Hepatocyte (in vitro differentiated cells): ENCODE data around the gene MOB3B. TPM values are rescaled to one million over a fixed set of nuclear protein-coding genes. Genes with fewer than 3 reads are reported as not detected.
A peak's percentile ranks its signal among the peaks of the same experiment; 100 is the strongest.

Experiments used
- DNase-seq: peaks from one replicate; pipeline ENCODE4 v3.0.0-alpha.2; 2016; ENCODE audit warnings: low spot score
- H2AFZ ChIP-seq: fragments of 200-600 bp; sonication (generic); 2 replicates; pipeline ENCODE4 v1.6.0; 2016; ENCODE audit warnings: antibody characterized with exemption, mild to moderate bottlenecking
- H3K27ac ChIP-seq: fragments of 200-600 bp; sonication (generic); 2 replicates; pipeline ENCODE4 v1.5.1; 2016; ENCODE audit warnings: mild to moderate bottlenecking
- H3K27me3 ChIP-seq: fragments of 200-600 bp; sonication (generic); 2 replicates; pipeline ENCODE4 v1.6.1; 2016
- H3K36me3 ChIP-seq: fragments of 200-600 bp; sonication (generic); replicated peaks from 2 replicates; pipeline ENCODE4 v1.5.1; 2016; ENCODE audit warnings: low read depth; ENCODE audit not compliant: insufficient read depth
- H3K4me1 ChIP-seq: fragments of 200-600 bp; sonication (generic); 2 replicates; pipeline ENCODE4 v1.5.1; 2016; ENCODE audit warnings: mild to moderate bottlenecking, moderate library complexity; ENCODE audit not compliant: insufficient read depth
- H3K4me2 ChIP-seq: fragments of 200-600 bp; sonication (generic); 2 replicates; pipeline ENCODE4 v1.6.0; 2016
- H3K4me3 ChIP-seq: fragments of 200-600 bp; sonication (generic); 2 replicates; pipeline ENCODE4 v1.5.1; 2016; ENCODE audit warnings: mild to moderate bottlenecking
- H3K79me2 ChIP-seq: fragments of 200-600 bp; sonication (generic); 2 replicates; pipeline ENCODE4 v1.6.0; 2017; ENCODE audit warnings: mild to moderate bottlenecking
- H3K9me2 ChIP-seq: fragments of 200-600 bp; sonication (generic); replicated peaks from 2 replicates; pipeline ENCODE4 v1.6.0; 2017; ENCODE audit warnings: mild to moderate bottlenecking; ENCODE audit not compliant: insufficient read depth
- H3K9me3 ChIP-seq: fragments of 200-600 bp; sonication (generic); 2 replicates; pipeline ENCODE4 v1.5.1; 2016; ENCODE audit warnings: low read depth, mild to moderate bottlenecking
- H4K20me1 ChIP-seq: fragments of 200-600 bp; sonication (generic); 2 replicates; pipeline ENCODE4 v1.6.0; 2016; ENCODE audit warnings: mild to moderate bottlenecking; ENCODE audit not compliant: insufficient read depth, poor library complexity, severe bottlenecking
- EZH2 ChIP-seq: fragments of 200-600 bp; sonication (generic); IDR thresholded peaks from 2 replicates; pipeline ENCODE4 v1.6.1; 2016; ENCODE audit warnings: antibody characterized with exemption, mild to moderate bottlenecking, borderline replicate concordance
- EZH2phosphoT487 ChIP-seq: fragments of 200-600 bp; sonication (generic); IDR thresholded peaks from one replicate; pipeline ENCODE4 v1.6.1; 2018; ENCODE audit warnings: antibody characterized with exemption, mild to moderate bottlenecking, low read depth, moderate library complexity; ENCODE audit not compliant: unreplicated experiment, severe bottlenecking
- WGBS: methylation state at CpG from one replicate; pipeline ENCODE4 v1.1.6; 2016; ENCODE audit warnings: low lambda C conversion rate; ENCODE audit errors: missing lambda C conversion rate; 5-methylcytosine and 5-hydroxymethylcytosine counted together
- polyA plus RNA-seq: library from polyadenylated mRNA; unstranded; fragments of >200 nt; fragmentation: Nextera tagmentation; extraction: Ambion mirVana; gene quantifications from 2 replicates; pipeline ENCODE4 v1.2.1, GENCODE V29; 2016
- total RNA-seq: library from RNA; depleted of rRNA; stranded (reverse); fragments of >200 nt; gene quantifications from 2 replicates; pipeline ENCODE4 v1.2.3, GENCODE V29; 2014
- TF ChIP-seq, protein P1 (sequence below): fragments of 200-600 bp; sonication (generic); IDR thresholded peaks from 2 replicates; pipeline ENCODE4 v1.5.1; 2016; ENCODE audit warnings: antibody characterized with exemption, mild to moderate bottlenecking; ENCODE audit not compliant: poor library complexity

MOB3B gene
- total and polyA plus RNA-seq, 2 experiments from 2014 or later, result 13.3 to 13.5 TPM

DNA sequence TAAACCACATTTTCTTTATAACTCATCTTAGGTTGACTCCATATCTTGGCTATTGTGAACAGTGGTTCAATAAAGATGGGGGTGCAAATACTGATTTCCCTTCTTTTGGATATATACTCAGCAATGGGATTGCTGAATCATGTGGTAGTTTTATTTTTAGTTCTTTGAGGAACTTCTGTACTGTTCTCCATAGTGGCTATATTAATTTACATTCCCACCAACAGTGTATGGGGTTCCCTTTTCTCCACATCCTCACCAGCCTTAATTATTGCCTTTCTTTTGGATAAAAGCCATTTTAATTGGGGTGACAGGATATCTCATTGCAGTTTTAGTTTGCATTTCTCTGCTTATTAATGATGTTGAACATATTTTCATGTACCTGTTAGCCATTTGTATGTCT is 125.0 kb downstream of the MOB3B start:
- Histone ChIP-seq H3K27ac (no peak overlapping the region), H3K4me3 (no peak overlapping the region)
- no peak for DNase-seq

DNA sequence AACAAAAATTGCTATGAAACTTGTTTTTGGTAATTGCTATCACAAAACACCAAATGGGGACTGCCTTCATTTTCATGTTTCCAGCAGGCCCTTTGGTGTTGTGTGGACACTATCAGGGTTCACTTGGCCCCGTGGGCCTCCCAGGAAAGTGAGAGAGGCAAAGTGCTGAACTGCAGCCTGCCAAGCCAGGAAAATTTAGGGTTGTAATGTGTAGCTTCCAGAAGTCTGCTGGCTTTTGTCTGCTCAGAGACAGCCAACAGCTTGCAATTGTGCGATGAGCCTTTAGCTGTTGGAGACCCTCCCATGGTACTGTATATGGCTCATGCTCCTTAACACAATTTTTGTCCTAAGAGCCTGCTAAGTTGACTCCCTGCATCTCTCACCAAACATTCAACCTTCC is 127.0 kb downstream of the MOB3B start:
- Histone ChIP-seq H4K20me1 (no peaks in the 10 kb centered on the region), H3K27me3 (no peaks in the 10 kb centered on the region), H3K79me2 (peaks cover 61% of the 10 kb centered on the region), H3K9me2 (no peaks in the 10 kb centered on the region), H3K4me2 (no peak overlapping the region), H3K4me3 (no peak overlapping the region), H3K9me3 (no peaks in the 10 kb centered on the region), H3K27ac (no peak overlapping the region), H3K4me1 (peaks cover 10% of the 10 kb centered on the region), H2AFZ (no peak overlapping the region), H3K36me3 (no peaks in the 10 kb centered on the region)
- TF ChIP-seq, protein P1, sequence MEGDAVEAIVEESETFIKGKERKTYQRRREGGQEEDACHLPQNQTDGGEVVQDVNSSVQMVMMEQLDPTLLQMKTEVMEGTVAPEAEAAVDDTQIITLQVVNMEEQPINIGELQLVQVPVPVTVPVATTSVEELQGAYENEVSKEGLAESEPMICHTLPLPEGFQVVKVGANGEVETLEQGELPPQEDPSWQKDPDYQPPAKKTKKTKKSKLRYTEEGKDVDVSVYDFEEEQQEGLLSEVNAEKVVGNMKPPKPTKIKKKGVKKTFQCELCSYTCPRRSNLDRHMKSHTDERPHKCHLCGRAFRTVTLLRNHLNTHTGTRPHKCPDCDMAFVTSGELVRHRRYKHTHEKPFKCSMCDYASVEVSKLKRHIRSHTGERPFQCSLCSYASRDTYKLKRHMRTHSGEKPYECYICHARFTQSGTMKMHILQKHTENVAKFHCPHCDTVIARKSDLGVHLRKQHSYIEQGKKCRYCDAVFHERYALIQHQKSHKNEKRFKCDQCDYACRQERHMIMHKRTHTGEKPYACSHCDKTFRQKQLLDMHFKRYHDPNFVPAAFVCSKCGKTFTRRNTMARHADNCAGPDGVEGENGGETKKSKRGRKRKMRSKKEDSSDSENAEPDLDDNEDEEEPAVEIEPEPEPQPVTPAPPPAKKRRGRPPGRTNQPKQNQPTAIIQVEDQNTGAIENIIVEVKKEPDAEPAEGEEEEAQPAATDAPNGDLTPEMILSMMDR, result no peak
- TF ChIP-seq EZH2 (no peak), EZH2phosphoT487 (no peak)
- WGBS, result 56% methylated on average over 2 of the region's 2 CpGs
- DNase-seq, result no peak

More for the DNA sequence above, 125.0 kb downstream of the MOB3B start:
- no peaks in the 10 kb centered on the region for H4K20me1 ChIP-seq
- no peaks in the 10 kb centered on the region for H3K9me3 ChIP-seq
- peaks cover 62% of the 10 kb centered on the region for H3K79me2 ChIP-seq
- H3K4me2 ChIP-seq, result no peak overlapping the region
- H2AFZ ChIP-seq, result no peak overlapping the region
- TF ChIP-seq EZH2 (no peak), EZH2phosphoT487 (no peak)
- TF ChIP-seq, protein P1, result no peak
- H3K27me3 ChIP-seq, result no peaks in the 10 kb centered on the region
- no peaks in the 10 kb centered on the region for H3K9me2 ChIP-seq
- no peaks in the 10 kb centered on the region for H3K36me3 ChIP-seq
- peaks cover 10% of the 10 kb centered on the region for H3K4me1 ChIP-seq

DNA sequence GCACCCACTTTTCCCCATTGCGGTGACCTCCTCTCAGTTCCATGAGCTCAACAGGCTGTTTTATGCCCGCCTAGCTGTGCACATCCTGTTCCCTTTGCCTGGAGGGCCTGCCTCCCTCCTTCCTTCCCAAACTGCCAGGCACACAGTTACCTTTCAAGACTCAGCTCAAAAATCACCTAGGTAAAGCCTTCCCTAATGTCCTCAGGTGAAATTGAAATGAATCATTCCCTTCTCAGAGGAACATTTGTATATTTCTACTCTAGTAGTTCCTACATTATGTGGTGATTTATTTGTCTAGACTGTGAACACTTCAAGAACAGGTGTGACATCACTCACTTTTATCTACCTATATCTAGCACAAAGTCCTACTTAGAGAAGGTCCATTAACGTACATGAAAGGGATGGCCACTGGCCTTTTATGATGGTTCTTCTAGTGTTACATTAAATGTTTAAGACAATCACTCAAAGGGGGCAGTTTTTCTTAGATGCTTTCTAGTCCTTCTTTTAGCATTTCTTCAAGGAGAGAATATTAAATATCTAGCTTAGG is 129.2 kb downstream of the MOB3B start:
- WGBS, result 50% methylated on average over 3 of the region's 3 CpGs

More for the DNA sequence above, 129.2 kb downstream of the MOB3B start:
- Histone ChIP-seq H3K4me1 (peaks cover 10% of the 10 kb centered on the region), H3K27ac (peak overlapping the region; percentile 33), H3K4me2 (no peak overlapping the region), H3K27me3 (no peaks in the 10 kb centered on the region), H3K79me2 (peaks cover 54% of the 10 kb centered on the region), H3K36me3 (no peaks in the 10 kb centered on the region), H3K9me3 (no peaks in the 10 kb centered on the region), H3K9me2 (no peaks in the 10 kb centered on the region), H2AFZ (no peak overlapping the region), H3K4me3 (no peak overlapping the region), H4K20me1 (no peaks in the 10 kb centered on the region)
- TF ChIP-seq, protein P1, result no peak
- no peak for TF ChIP-seq EZH2phosphoT487
- no peak for TF ChIP-seq EZH2
- no peak for DNase-seq
